HG02938 (cell line): ENCODE results near the gene HEXA.
"Not testable (repeated sequence)": the region's sequence is repeated elsewhere in the genome, so short reads cannot be mapped to it uniquely, and the experiment has no call there.

Experiments
- ATAC-seq: cut with Tn5 transposase; IDR thresholded peaks from one replicate; pipeline ENCODE4 v1.9.1; 2021; ENCODE audit warnings: mild to moderate bottlenecking, moderate library complexity; ENCODE audit not compliant: unreplicated experiment

Gene HEXA

DNA sequence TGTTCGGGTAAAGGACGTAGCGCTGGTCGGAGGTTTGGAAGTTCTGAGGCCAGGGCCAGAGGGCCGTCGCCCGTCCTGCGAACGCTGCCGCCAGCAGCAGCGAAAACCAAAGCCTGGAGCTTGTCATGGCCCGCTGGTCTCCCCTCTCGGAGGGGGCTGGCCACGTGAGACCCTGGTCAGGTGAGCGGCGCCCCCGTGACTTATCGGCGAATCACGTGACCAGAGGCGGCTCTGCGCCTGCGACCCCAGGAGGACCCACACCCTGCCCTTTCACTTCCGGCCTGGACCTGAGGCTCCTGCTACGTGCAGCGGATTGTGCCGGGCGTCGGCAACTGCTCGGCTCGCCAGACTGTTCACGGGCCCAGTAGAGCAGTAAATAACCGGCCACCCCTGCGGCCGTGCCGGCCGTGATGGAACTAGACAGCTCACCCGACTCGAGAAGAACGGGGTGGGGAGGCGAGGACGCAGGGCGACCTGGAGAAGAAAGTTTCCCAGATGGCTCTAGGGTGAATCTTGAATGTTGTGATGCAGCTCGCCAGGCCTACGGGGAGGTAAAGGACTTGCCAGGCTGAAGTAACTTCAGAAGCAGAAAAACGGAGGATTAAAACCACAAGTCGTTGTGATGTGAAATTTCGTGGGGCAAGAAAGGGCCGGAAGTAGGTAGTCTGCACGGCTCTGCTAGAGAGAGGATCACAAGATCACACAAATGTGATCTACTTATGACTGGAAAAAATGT lies at the start of gene HEXA:
Gene HEXA, minus strand, starts transcription at position 169 of the 736 bp plus-strand sequence. Its CDS starts 42 bp downstream, at position 127.
- ATAC-seq: peak; percentile 75

DNA sequence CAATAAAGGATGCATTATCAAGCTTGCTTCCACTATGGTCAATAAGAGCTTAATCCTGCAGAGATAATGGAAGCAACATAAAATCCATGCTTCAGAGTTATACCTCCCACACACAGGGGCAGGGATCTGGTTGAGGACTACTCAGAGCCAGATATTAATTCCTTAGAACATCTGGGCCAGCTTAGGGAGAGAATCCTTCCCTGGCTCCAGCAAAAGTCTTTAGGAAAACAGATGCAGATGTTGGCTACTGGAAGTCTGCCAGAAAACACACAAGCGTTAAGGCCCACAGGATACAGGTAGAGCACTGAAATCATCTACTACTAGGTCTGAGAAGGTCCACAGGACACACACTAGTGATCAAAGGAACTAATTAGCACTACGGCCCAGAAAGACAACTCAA lies 47.4 kb upstream of the HEXA start:
- no peak for ATAC-seq

DNA sequence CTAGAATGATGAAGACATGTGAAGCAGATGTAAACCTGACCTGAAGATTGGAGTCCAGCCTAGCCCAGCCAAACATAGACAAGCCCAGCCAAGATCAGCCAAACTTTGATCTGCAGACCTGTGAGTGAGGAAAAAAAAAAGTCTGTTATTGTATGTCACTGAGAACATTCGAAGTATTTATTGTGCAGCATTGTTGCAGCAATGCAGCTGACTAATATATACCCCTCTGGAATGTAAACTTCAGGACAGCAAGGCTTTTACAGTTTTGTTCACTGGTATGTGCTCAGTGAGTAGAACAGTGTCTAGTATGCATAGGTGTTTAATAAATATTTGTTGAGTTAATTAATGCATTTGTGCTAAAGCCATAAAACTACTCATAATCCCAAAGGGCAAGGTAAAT lies 45.7 kb upstream of the HEXA start:
- ATAC-seq: no peak

DNA sequence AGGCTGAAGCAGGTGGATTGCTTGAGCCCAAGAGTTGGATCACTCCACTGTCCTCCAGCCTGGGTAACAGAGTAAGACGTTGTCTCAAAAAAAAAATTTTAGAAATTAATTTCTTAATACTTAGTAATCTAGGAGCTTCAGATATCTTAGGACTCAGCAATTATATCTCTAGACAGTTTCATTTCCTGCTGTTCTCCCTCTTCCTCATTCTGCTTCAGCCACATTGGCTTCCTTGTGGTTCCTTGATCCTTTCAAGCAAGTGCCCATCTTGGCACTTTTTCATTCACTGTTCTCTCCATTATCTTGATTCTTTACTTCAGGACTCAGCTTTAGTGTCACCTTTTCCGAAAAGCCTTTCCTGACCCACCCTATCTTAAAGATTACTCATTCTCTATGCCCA lies 44.8 kb upstream of the HEXA start:
- no peak for ATAC-seq

DNA sequence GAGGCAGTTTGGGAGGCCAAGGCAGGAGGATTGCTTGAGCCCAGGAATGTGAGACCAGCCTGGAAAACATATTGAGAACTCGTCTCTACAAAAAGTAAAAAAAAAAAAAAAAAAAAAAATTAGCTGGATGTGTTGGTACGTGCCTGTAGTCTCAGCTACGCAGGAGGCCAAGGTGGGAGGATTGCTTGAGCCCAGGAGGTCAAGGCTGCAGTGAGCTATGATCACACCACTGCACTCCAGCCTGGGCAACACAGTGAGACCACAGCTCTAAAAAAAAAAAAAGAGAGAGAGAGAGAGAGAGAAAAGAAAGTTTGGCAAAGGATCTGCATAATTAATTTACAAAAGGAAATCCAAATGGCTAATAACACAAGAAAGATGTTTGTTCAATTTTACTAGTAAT lies 44.0 kb upstream of the HEXA start:
- ATAC-seq: not testable (repeated sequence)

DNA sequence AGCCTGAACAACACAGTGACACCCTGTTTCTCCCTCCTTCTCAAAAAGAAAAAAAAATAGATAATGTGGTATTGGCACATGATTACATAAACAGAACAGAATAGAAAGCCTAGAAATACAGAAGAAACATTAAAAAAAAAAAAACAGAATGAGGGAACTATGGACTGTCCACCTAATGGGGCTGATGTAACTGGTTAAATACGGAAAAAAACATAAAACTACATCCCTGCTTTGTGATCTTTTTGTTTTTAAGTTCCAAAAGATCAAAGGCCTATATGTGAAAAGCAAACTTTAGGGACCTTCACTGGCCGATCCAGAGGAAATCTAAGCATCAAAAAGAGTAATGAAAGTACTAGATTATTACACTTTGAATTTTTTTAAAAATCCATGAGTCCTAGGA lies 39.5 kb upstream of the HEXA start:
- ATAC-seq: no peak

DNA sequence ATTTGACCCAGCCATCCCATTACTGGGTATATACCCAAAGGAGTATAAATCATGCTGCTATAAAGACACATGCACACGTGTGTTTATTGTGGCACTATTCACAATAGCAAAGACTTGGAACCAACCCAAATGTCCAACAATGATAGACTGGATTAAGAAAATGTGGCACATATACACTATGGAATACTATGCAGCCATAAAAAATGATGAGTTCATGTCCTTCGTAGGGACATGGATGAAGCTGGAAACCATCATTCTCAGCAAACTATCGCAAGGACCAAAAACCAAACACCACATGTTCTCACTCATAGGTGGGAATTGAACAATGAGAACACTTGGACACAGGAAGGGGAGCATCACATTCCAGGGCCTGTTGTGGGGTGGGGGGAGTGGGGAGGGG lies 37.5 kb upstream of the HEXA start:
- ATAC-seq: not testable (repeated sequence)

DNA sequence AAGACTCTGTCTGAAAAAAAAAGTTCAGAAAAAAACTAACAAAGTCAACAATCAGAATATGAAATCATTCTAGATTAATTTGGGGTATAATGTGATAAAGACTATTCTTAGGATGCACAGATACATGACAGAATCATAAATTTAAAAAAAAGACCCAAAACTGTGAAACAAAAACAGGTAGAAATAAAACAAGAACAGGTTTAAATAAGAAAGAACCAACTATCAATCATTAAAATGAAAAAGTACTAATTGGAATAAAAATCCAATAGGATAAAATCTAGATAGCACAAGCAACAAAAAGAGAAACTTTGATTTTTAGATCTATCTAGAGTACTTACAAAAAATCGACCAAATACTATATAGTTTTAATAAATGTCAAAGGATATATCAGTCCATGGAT lies 35.7 kb upstream of the HEXA start:
- ATAC-seq: no peak

DNA sequence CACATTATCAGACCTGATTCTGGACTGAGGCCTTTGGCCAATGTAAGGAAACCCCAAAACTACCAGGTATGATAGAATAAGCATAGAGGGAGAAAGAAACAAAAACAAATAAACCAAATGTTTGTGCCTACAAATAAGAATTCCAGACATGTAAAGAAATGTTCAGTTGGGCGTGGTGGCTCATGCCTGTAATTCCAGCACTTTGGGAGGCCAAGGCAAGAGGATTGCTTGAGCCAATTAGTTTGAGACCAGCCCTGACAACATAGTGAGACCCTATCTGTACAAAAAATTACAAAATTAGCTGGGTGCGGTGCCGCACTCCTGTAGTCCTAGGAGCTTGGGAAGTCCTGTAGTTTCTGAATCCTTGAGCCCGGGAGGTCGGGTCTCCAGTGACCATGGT lies 35.3 kb upstream of the HEXA start:
- no peak for ATAC-seq

DNA sequence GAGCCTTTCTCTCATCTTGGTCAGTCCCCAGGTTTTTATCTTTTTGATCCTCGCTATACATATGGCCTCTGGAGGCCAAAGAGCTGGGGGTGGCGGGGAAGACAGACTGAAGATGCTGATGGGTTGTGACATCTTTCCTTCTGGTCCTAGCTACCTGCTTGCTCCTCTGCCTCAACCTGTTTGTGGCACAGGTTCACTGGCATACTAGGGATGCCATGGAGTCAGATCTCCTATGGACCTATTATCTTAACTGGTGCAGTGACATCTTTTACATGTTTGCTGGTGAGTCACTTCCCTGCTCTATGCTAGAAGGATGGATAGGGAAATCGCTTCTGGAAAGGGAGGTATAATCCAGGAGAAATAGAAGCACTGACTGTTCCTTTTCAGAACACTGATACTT lies 31.1 kb upstream of the HEXA start:
- no peak for ATAC-seq

DNA sequence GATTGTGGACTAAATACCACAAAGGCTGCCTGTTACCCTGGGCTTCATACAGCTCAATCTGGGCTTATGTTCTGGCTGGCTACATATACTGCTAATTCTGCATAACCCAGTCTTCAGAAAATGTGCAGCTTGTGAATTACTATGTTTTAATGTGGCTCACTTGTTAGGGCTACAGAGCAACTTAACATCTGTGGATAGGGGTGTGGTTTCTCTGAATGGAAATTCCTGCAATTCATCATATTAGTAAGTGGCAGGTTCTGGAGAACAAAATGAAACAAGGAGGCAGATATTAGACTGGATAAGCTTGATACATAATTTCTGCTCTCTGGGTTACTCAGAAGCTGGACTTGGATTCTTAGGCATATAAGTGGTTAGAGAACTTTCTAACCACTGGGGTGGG lies 29.0 kb upstream of the HEXA start:
- no peak for ATAC-seq

DNA sequence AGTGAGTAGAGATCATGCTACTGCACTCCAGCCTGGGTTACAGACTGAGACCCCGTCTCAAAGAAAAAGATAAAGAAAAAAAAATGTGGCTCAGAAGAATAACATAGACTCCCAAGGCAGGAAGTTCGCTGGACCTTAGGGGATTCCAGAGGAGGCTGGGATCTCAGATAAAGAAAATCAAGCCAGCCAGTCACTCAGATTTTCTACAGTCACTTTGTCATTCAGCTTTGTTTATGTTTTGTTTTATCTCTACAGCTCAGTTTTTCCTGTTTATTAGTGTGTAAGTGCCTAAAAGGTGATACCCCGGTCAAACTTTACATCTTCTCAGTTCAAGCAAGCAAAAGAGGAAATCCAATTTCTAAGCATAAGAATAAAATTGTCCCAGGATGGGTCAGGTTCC lies 28.5 kb upstream of the HEXA start:
- no peak for ATAC-seq

DNA sequence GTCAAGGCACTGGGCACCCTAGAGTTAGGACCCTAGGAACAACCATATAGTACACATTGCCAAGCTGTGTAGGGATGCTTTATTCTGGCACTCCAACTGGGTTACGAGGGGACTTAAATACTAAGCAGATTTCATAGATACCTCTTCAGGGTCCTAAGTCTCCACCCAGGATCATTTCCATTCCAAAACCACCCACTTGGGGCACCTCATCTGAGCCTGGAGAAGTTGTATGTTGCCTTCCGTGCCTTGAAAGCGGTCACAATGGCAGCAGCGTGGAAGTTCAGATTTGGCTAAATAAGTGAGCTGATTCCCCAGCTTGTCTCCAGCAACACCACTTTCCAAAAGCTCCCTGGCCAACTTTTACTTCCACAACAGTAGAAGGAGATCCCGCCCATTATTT lies 26.9 kb upstream of the HEXA start:
- ATAC-seq: no peak

DNA sequence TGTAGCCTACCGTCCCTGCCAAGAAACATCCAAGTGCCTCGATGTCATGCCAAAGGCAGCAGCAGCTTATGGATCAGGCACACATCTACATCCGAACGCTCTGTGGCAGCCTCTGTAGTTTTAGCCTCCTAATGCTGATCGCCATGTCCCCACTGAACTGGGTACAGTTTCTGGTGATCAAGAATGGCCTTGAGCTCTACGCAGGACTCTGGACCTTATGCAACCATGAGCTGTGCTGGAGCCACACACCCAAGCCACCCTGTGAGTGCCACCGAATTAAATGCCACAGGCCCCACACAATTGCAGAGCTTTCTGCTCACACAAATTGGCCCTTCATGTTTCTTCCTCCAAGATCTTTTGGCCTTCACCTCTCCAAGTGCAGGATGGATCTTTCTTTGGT lies 22.8 kb upstream of the HEXA start:
- no peak for ATAC-seq

DNA sequence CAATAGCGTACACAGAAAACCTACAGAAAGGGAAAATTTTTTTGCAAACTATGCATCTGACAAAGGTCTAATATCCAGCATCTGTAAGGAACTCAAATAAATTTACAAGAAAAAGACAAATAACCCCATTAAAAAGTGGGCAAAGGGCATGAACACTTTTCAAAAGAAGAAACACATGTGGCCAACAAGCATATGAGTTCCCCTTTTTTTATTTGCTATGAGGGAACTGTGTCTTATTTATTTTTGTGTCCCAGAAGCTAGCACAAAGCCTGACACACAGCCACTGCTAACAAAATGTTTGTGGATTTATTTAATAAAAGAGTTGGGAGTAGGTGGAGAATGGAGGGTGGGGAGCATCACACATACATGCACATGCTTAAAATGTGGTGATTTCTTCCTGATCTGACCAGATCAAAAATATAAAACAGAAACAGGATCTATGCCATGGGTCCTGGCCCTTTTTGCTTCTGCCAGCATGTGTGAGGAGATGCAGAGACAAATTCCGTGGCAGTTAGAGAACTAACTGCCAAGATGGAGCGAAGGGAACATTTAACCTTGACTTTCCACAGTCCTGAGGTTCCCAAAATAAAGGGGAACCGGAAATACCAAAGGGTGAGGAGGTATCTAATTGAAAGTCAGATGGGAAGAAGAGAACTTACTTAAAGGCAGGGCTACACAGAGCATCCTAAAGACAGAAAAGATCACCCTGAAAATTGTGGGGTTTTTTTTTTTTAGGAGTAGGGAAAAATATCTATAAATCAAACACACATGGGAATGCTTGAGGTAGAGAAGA lies 22.2 kb upstream of the HEXA start, which contains the start of gene TMEM202:
Gene TMEM202, plus strand, starts transcription at position 510 of the 793 bp plus-strand sequence. Its CDS starts 22 bp downstream, at position 532.
- ATAC-seq: no peak

DNA sequence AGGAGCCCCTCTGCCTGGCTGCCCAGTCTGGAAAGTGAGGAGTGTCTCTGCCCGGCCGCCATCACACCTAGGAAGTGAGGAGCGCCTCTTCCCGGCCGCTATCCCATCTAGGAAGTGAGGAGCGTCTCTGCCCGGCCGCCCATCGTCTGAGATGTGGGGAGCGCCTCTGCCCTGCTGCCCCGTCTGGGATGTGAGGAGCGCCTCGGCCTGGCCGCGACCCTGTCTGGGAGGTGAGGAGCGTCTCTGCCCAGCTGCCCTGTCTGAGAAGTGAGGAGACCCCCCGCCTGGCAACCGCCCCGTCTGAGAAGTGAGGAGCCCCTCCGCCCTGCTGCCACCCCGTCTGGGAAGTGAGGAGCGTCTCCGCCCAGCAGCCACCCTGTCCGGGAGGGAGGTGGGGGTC lies 20.5 kb upstream of the HEXA start:
- ATAC-seq: not testable (repeated sequence)

DNA sequence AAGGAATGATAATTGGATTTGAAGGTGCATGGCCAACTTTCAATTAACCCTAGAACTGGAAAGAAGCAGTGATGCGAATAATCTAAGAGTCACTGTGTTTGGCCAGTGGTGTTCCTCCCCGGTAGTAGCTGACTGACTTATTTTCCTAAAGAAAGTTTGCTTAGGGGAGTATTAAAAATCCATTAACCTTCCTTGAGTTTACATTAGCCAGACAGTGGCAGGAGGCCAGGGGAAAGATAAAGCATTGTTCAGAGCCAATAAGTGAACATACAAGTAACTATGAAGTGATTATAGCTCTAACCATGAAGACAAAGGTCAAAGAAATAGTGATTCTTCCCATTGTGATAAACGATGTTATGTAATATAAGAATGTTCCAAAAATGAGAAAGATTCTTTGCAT lies 13.4 kb upstream of the HEXA start:
- ATAC-seq: no peak

DNA sequence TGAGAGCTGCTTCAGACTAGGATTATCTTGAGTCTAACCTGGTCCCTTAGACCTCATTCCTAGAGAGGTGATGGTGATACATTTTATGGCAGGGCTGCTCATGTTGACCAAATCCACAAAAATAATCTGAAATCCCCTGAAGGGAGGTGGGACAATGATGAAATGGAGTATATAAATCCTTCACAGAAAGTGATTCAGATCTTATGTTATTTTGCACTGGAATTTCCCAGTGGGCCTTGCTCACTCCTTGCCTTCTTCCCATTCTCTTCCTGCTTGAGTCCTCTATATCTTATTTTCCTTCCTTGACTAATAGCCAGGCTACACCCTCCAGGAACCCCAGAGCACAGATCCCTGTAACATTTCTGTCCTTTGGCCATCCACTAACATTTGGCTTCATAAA lies 11.9 kb upstream of the HEXA start:
- no peak for ATAC-seq

DNA sequence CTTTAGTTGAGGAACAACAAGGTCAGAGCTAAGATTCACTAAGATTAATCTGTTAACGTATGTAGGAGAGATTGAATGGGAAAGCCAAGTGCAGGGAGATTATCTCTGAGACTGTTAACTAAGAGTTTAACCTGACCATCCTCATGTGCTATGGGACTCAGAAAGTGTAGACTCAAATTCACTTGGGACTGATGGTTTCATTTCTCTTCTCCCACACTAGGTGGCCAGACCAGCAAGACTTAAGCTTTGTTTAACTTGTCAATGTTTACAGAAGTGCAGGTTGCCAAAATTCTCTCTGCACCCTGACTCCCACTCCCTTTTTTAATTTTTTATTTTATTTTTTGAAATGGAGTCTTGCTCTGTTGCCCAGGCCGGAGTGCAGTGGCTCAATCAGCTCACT lies 6.3 kb upstream of the HEXA start:
- ATAC-seq: no peak

DNA sequence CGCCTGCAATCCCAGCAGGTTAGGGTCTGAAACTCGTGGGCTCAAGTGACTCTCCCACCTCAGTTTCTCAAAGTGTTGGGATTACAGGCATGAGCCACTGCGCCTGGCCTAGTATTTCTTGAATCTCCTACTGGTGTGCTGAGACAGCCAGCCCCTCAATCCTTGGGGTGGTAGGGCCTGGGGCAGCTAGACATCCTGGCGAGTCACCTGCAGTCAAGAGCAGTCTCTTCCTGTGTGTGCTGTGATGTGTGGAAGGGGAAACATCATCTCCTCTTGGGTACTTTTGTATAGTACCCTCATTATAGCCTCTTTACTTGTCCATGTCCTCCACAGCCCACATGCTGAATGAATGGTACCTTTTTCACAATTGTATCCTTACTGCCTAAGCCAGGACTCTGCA lies 4.9 kb upstream of the HEXA start:
- ATAC-seq: no peak

DNA sequence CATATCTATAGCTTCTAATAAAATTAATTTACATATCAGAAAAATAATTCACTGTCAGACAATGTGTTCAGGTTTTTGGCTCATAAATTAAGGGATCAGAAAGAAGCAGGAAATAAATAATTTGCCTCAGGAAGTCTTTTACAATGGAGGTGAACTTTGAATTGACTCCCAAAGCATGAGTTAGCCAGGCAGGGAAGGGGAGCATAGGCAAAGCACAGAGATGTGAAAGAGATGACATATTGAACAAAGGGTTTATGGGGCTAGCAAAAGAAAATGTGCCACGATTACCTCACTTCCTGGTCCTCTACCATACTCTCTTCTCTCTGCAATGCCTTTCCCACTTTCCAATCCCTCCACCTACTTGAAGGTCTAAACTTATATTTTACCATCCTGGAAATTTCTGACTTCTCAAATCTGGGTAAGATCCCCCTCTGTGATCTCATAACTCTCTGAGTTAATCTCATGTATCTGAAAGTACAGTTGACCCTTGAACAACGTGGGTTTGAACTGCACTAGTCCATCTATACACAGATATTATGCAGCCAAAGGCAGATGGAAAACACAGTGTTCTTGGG lies 4.1 kb upstream of the HEXA start:
- no peak for ATAC-seq

DNA sequence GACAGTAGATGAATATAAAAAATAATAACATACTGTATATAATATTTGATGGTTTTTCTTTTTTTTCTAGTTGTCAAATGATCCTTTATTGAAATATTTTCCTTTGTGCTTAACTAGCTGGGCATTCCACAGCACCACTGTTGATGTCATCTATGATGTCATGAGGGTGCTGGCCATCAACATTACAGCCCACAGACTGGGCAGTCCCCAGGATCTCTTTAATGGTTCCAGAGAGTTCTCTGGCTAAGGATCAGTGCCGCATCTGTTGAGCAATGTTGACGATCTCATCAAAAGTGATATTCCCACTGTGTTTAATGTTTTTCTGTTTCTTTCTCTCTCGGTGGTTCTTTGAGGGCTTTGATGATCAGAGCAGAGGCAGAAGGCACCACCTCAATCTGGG lies 3.3 kb upstream of the HEXA start:
- ATAC-seq: not testable (repeated sequence)
